NB4 (cell line): ENCODE results near the gene CDHR3.

ENCODE experiments used
- DNase-seq: peaks from one replicate; pipeline ENCODE4 v3.0.0; 2010; ENCODE audit warnings: low read depth
- H3K4me3 ChIP-seq: one replicate; pipeline ENCODE4 v1.5.1; 2011; ENCODE audit warnings: mild to moderate bottlenecking, low read depth, low read length, moderate library complexity
- CTCF ChIP-seq: IDR thresholded peaks from one replicate; pipeline ENCODE4 v1.5.1; 2012; ENCODE audit warnings: low read depth, low read length
- MAX ChIP-seq: IDR thresholded peaks from 2 replicates; pipeline ENCODE4 v1.6.1; 2011; ENCODE audit warnings: low read depth, low read length
- MYC ChIP-seq: IDR thresholded peaks from 2 replicates; pipeline ENCODE4 v1.6.1; 2011; ENCODE audit warnings: low read depth, low read length
- POLR2A ChIP-seq: IDR thresholded peaks from 2 replicates; pipeline ENCODE4 v1.6.1; 2011; ENCODE audit warnings: mild to moderate bottlenecking; ENCODE audit not compliant: insufficient read length; ENCODE audit errors: extremely low read depth

Gene CDHR3

GRCh38 chr7:106063024-106063423 lies 100.0 kb downstream of the CDHR3 start:
- H3K4me3 ChIP-seq, result no peak overlapping the region
- TF ChIP-seq CTCF (no peak), MYC (no peak), MAX (no peak), POLR2A (no peak)
- no peak for DNase-seq

GRCh38 chr7:106063692-106064091 lies 100.6 kb downstream of the CDHR3 start:
- no peak for DNase-seq
- TF ChIP-seq POLR2A, result no peak
- no peak for TF ChIP-seq CTCF
- no peak for TF ChIP-seq MYC
- no peak for TF ChIP-seq MAX
- no peak overlapping the region for H3K4me3 ChIP-seq

- DNase-seq, result no peak
- TF ChIP-seq POLR2A (no peak), CTCF (no peak), MAX (no peak), MYC (no peak)
- no peak overlapping the region for H3K4me3 ChIP-seq
These were observed 101.3 kb downstream of the CDHR3 start for GRCh38 chr7:106064316-106064715.

- DNase-seq, result peak; percentile 47
- H3K4me3 ChIP-seq, result no peak overlapping the region
- no peak for TF ChIP-seq MYC
- no peak for TF ChIP-seq MAX
- TF ChIP-seq CTCF, result no peak
- no peak for TF ChIP-seq POLR2A
These were observed 101.9 kb downstream of the CDHR3 start for GRCh38 chr7:106064771-106065574.

GRCh38 chr7:106065575-106066500 lies 102.8 kb downstream of the CDHR3 start:
- TF ChIP-seq MAX, result no peak
- no peak for TF ChIP-seq MYC
- TF ChIP-seq POLR2A, result no peak
- TF ChIP-seq CTCF, result no peak
- DNase-seq, result no peak
- no peak overlapping the region for H3K4me3 ChIP-seq
